Mucosa of descending colon (tissue), 3 donors: ENCODE results near the gene LRRC34. TPM values are rescaled to one million over a fixed set of nuclear protein-coding genes. Genes with fewer than 3 reads are reported as not detected.

Experiments used
- ATAC-seq: fragments of 200-7000 bp; cut with Tn5 transposase; one replicate; pipeline ENCODE4 v1.9.1; 2020; ENCODE audit warnings: mild to moderate bottlenecking, moderate library complexity
- DNase-seq, 3 donors: peaks; one replicate each; pipeline ENCODE4 v3.0.0-alpha.2; 2020
- H3K36me3 ChIP-seq: fragments of 200-600 bp; one replicate; pipeline ENCODE4 v1.8.0; 2021; ENCODE audit warnings: low read depth, mild to moderate bottlenecking
- H3K4me1 ChIP-seq: fragments of 200-600 bp; one replicate; pipeline ENCODE4 v1.8.0; 2021; ENCODE audit warnings: low read depth, mild to moderate bottlenecking
- H3K4me3 ChIP-seq: fragments of 200-600 bp; one replicate; pipeline ENCODE4 v1.8.0; 2021; ENCODE audit warnings: mild to moderate bottlenecking
- H3K9me3 ChIP-seq: fragments of 200-600 bp; one replicate; pipeline ENCODE4 v1.8.0; 2021; ENCODE audit warnings: mild to moderate bottlenecking
- CTCF ChIP-seq: fragments of 200-600 bp; IDR thresholded peaks from one replicate; pipeline ENCODE4 v1.8.0; 2022; ENCODE audit warnings: antibody characterized with exemption, mild to moderate bottlenecking
- intact Hi-C, 2 donors: fragments of 100-400 bp; cut with DNase I in 1 of 2; cut with micrococcal nuclease in 1 of 2; formaldehyde crosslinking; loops; one replicate each; pipeline versions ENCODE4 v1.11.0 to v1.11.1; 2022; cut with DNase I, micrococcal nuclease
- total RNA-seq, 3 donors: library from RNA; stranded (reverse); fragmentation: NEBNext Ultra II Directional in 2 of 3; extraction: Animal tissue kit (Norgen Biotek cat#: 25700) in 2 of 3; gene quantifications; one replicate each; pipeline versions ENCODE4 v1.2.1 to v1.2.4, GENCODE V29; 2021 to 2023
- donor health status: DM: no; HTN: no; CAD: no; lungs with moderate emphysema.
- donor health status: DM: no; HTN: no; CAD: no.
- donor health status: DM: no; HTN: yes; CAD: no.

LRRC34 gene
- total RNA-seq, 3 donors from 2014 or later: 0.49 to 1.6 (median 0.67) TPM

- intact Hi-C loops: no loop called here
- TF ChIP-seq CTCF: no peak
- Histone ChIP-seq H3K9me3 (no peaks in the 10 kb centered on the region), H3K4me1 (peaks cover 5% of the 10 kb centered on the region), H3K4me3 (no peak overlapping the region), H3K36me3 (no peaks in the 10 kb centered on the region)
- DNase-seq (no peak), ATAC-seq (no peak)
These were observed 58.0 kb downstream of the LRRC34 start for GRCh38 chr3:169754711-169755110.

GRCh38 chr3:169751875-169752274 is 60.8 kb downstream of the LRRC34 start:
- no peak overlapping the region for H3K4me3 ChIP-seq
- TF ChIP-seq CTCF: no peak

GRCh38 chr3:169750665-169751064 is 62.0 kb downstream of the LRRC34 start:
- no peak overlapping the region for H3K4me3 ChIP-seq
- DNase-seq: no peak
- H3K4me1 ChIP-seq: no peaks in the 10 kb centered on the region
- no peaks in the 10 kb centered on the region for H3K9me3 ChIP-seq
- ATAC-seq: no peak
- no peaks in the 10 kb centered on the region for H3K36me3 ChIP-seq
- TF ChIP-seq CTCF: no peak
- intact Hi-C loops: no loop called here

More at GRCh38 chr3:169751875-169752274, 60.8 kb downstream of the LRRC34 start:
- Histone ChIP-seq H3K4me1 (no peaks in the 10 kb centered on the region), H3K36me3 (no peaks in the 10 kb centered on the region), H3K9me3 (no peaks in the 10 kb centered on the region)
- DNase-seq (no peak), ATAC-seq (no peak)
- intact Hi-C loops: no loop called here

GRCh38 chr3:169748670-169749069 is 64.0 kb downstream of the LRRC34 start:
- no peaks in the 10 kb centered on the region for H3K36me3 ChIP-seq
- peak; percentile 59 for ATAC-seq
- H3K4me3 ChIP-seq: no peak overlapping the region
- H3K9me3 ChIP-seq: no peaks in the 10 kb centered on the region
- no peak for DNase-seq
- intact Hi-C loops: no loop called here
- TF ChIP-seq CTCF: no peak
- H3K4me1 ChIP-seq: no peaks in the 10 kb centered on the region

- no peaks in the 10 kb centered on the region for H3K4me1 ChIP-seq
- no peaks in the 10 kb centered on the region for H3K36me3 ChIP-seq
- H3K9me3 ChIP-seq: no peaks in the 10 kb centered on the region
- intact Hi-C loops: no loop called here
- no peak for TF ChIP-seq CTCF
- no peak for ATAC-seq
- DNase-seq: no peak
- H3K4me3 ChIP-seq: no peak overlapping the region
These were observed 65.8 kb downstream of the LRRC34 start for GRCh38 chr3:169746924-169747323.

- H3K4me3 ChIP-seq: no peak overlapping the region
- no peak for TF ChIP-seq CTCF
- no peaks in the 10 kb centered on the region for H3K4me1 ChIP-seq
- H3K9me3 ChIP-seq: no peaks in the 10 kb centered on the region
- DNase-seq (no peak), ATAC-seq (no peak)
- intact Hi-C loops: no loop called here
- no peaks in the 10 kb centered on the region for H3K36me3 ChIP-seq
These were observed 68.2 kb downstream of the LRRC34 start for GRCh38 chr3:169744366-169745054.
